ENCODE measurements around the gene ARHGEF17. TPM values are rescaled to one million over a fixed set of nuclear protein-coding genes. Genes with fewer than 3 reads are reported as not detected.

The ARHGEF17 gene
- total and polyA plus RNA-seq, 2 of the 8 experiments (the other 6 are each of a cell fraction or from before 2014, with no cell fraction given), result 11.3 to 14.6 TPM

- TF ChIP-seq CHD7 (IDR thresholded peaks at IDR 0.05; ENCODE audit: insufficient replicate concordance, low read length) (no peak), CHD1 (IDR thresholded peaks at IDR 0.05; ENCODE audit: low read depth, low read length) (no peak), TAF1 (IDR thresholded peaks at IDR 0.05; ENCODE audit: low read depth, low read length) (no peak), BCL11A (IDR thresholded peaks at IDR 0.05; ENCODE audit: low read depth in 2 of 2, low read length in 2 of 2) (no peak), TBP (IDR thresholded peaks at IDR 0.05; ENCODE audit: low read depth, low read length) (peak; percentile 27; the same call in 1 of the 2 replicates), CTCF (IDR thresholded peaks at IDR 0.05; ENCODE audit: control extremely low read depth in 1 of 3, insufficient read depth in 1 of 3, low read depth in 1 of 3, low read length in 3 of 3) (peak in 2 of 3 experiments; percentile 78 to 89; a peak in 3 of 4 replicates), HDAC6 (IDR thresholded peaks at IDR 0.05; ENCODE audit: low read depth, low read length) (no peak), POLR2AphosphoS5 (IDR thresholded peaks at IDR 0.05; ENCODE audit: low read depth, low read length) (no peak; the same call in 1 of the 2 replicates)
Measured at GRCh38 chr11:73307323-73308002, 613 bp upstream of the ARHGEF17 start (continued).

Data from H1 (cell line).